HG02884 (cell line): ENCODE measurements around the gene RNF224.
A peak's percentile ranks its signal among the peaks of the same experiment; 100 is the strongest.
"Not testable (repeated sequence)": the region's sequence is repeated elsewhere in the genome, so short reads cannot be mapped to it uniquely, and the experiment has no call there.

Experiments
- ATAC-seq: cut with Tn5 transposase; IDR thresholded peaks from one replicate; pipeline ENCODE4 v1.9.1; 2021; ENCODE audit warnings: mild to moderate bottlenecking, moderate library complexity; ENCODE audit not compliant: unreplicated experiment

The RNF224 gene

GRCh38 chr9:137237759-137238726 lies 10.7 kb downstream of the RNF224 start:
- no peak for ATAC-seq

GRCh38 chr9:137239541-137240200 lies 12.4 kb downstream of the RNF224 start:
- not testable (repeated sequence) for ATAC-seq

- ATAC-seq, result peak; percentile 21
These were observed 13.1 kb downstream of the RNF224 start for GRCh38 chr9:137240318-137240840.

GRCh38 chr9:137240841-137241489 lies 13.7 kb downstream of the RNF224 start, which contains the start of gene TUBB4B:
TSS of gene TUBB4B (plus strand) at chr9:137241287. CDS start at chr9:137241361, 74 bp downstream.
- peak; percentile 76 for ATAC-seq

- ATAC-seq, result no peak
These were observed 14.4 kb downstream of the RNF224 start for GRCh38 chr9:137241490-137242268.

- ATAC-seq, result no peak
These were observed 15.2 kb downstream of the RNF224 start for GRCh38 chr9:137242269-137243203.

GRCh38 chr9:137243266-137243625 lies 15.9 kb downstream of the RNF224 start:
- ATAC-seq, result not testable (repeated sequence)

GRCh38 chr9:137243626-137244485 lies 16.6 kb downstream of the RNF224 start:
- ATAC-seq, result no peak

- ATAC-seq, result no peak
These were observed 17.5 kb downstream of the RNF224 start for GRCh38 chr9:137244486-137245449.

GRCh38 chr9:137245450-137246421 lies 18.4 kb downstream of the RNF224 start:
- no peak for ATAC-seq

GRCh38 chr9:137247135-137247915 lies 20.0 kb downstream of the RNF224 start:
- ATAC-seq, result no peak

GRCh38 chr9:137247916-137248175 lies 20.5 kb downstream of the RNF224 start:
- ATAC-seq, result no peak

- no peak for ATAC-seq
These were observed 23.3 kb downstream of the RNF224 start for GRCh38 chr9:137250329-137251193.

- no peak for ATAC-seq
These were observed 23.8 kb downstream of the RNF224 start, which contains the start of gene STPG3 for GRCh38 chr9:137251194-137251461. TSS of gene STPG3 (plus strand) at chr9:137251286. CDS start at chr9:137251287, 1 bp downstream.
